Upper lobe of right lung (tissue), 1 donor: Measurements from ENCODE around the gene CTNS. TPM values are rescaled to one million over a fixed set of nuclear protein-coding genes. Genes with fewer than 3 reads are reported as not detected.

ENCODE experiments used
- ATAC-seq: fragments of 200-7000 bp; cut with Tn5 transposase; one replicate; pipeline ENCODE4 v1.9.1; 2020; ENCODE audit warnings: mild to moderate bottlenecking, moderate library complexity
- DNase-seq: peaks from one replicate; pipeline ENCODE4 v3.0.0-alpha.2; 2020
- H3K27ac ChIP-seq: fragments of 200-600 bp; one replicate; pipeline ENCODE4 v1.8.0; 2022
- H3K27me3 ChIP-seq: fragments of 200-600 bp; one replicate; pipeline ENCODE4 v1.8.0; 2022; ENCODE audit warnings: mild to moderate bottlenecking
- H3K36me3 ChIP-seq: fragments of 200-600 bp; one replicate; pipeline ENCODE4 v1.8.0; 2022
- H3K4me1 ChIP-seq: fragments of 200-600 bp; one replicate; pipeline ENCODE4 v1.8.0; 2022
- H3K4me3 ChIP-seq: fragments of 200-600 bp; one replicate; pipeline ENCODE4 v1.8.0; 2022; ENCODE audit warnings: mild to moderate bottlenecking
- H3K9me3 ChIP-seq: fragments of 200-600 bp; one replicate; pipeline ENCODE4 v1.8.0; 2022
- CTCF ChIP-seq: fragments of 200-600 bp; IDR thresholded peaks from one replicate; pipeline ENCODE4 v1.8.0; 2022; ENCODE audit warnings: antibody characterized with exemption
- intact Hi-C: fragments of 100-400 bp; cut with DNase I; formaldehyde crosslinking; loops from one replicate; pipeline ENCODE4 v1.11.0; 2022
- total RNA-seq: library from RNA; stranded (reverse); fragmentation: NEBNext Ultra II Directional; extraction: Animal tissue kit (Norgen Biotek cat#: 25700); gene quantifications from one replicate; pipeline ENCODE4 v1.2.1, GENCODE V29; 2021
- donor health status: DM: no; HTN: yes; CAD: no; lungs with severe emphysema.

CTNS gene
- total RNA-seq, 1 donor from 2014 or later: 23.3 TPM

GRCh38 chr17:3645310-3645709 lies 8.8 kb downstream of the CTNS start:
- H3K27me3 ChIP-seq: no peaks in the 10 kb centered on the region
- DNase-seq: no peak
- H3K4me1 ChIP-seq: no peaks in the 10 kb centered on the region
- TF ChIP-seq CTCF: no peak
- no peak overlapping the region for H3K4me3 ChIP-seq
- no peak overlapping the region for H3K27ac ChIP-seq
- H3K9me3 ChIP-seq: no peaks in the 10 kb centered on the region
- H3K36me3 ChIP-seq: peaks cover 40% of the 10 kb centered on the region
- ATAC-seq: no peak
- intact Hi-C loops: no loop called here

- no peak for DNase-seq
Measured at GRCh38 chr17:3647251-3647650, 10.7 kb downstream of the CTNS start.

GRCh38 chr17:3647769-3648555 lies 11.4 kb downstream of the CTNS start:
- no peak overlapping the region for H3K27ac ChIP-seq
- ATAC-seq: peak; percentile 78

More at GRCh38 chr17:3647251-3647650, 10.7 kb downstream of the CTNS start:
- Histone ChIP-seq H3K4me3 (no peak overlapping the region), H3K27ac (no peak overlapping the region), H3K4me1 (no peaks in the 10 kb centered on the region), H3K9me3 (no peaks in the 10 kb centered on the region), H3K27me3 (no peaks in the 10 kb centered on the region), H3K36me3 (peaks cover 45% of the 10 kb centered on the region)
- TF ChIP-seq CTCF: no peak
- no peak for ATAC-seq
- intact Hi-C loops: no loop called here

GRCh38 chr17:3655766-3656165 lies 19.2 kb downstream of the CTNS start:
- no peak overlapping the region for H3K4me3 ChIP-seq
- H3K9me3 ChIP-seq: no peaks in the 10 kb centered on the region
- TF ChIP-seq CTCF: no peak
- intact Hi-C loops: no loop called here
- H3K4me1 ChIP-seq: peaks cover 10% of the 10 kb centered on the region
- no peaks in the 10 kb centered on the region for H3K27me3 ChIP-seq
- no peaks in the 10 kb centered on the region for H3K36me3 ChIP-seq
- DNase-seq (no peak), ATAC-seq (no peak)
- no peak overlapping the region for H3K27ac ChIP-seq

More at GRCh38 chr17:3647769-3648555, 11.4 kb downstream of the CTNS start:
- Histone ChIP-seq H3K9me3 (no peaks in the 10 kb centered on the region), H3K4me1 (no peaks in the 10 kb centered on the region), H3K4me3 (no peak overlapping the region), H3K27me3 (no peaks in the 10 kb centered on the region), H3K36me3 (peaks cover 45% of the 10 kb centered on the region)
- peak; percentile 38 for TF ChIP-seq CTCF
- intact Hi-C loops: no loop called here
- no peak for DNase-seq

- DNase-seq (no peak), ATAC-seq (no peak)
- TF ChIP-seq CTCF: no peak
- no peaks in the 10 kb centered on the region for H3K27me3 ChIP-seq
- no peak overlapping the region for H3K4me3 ChIP-seq
- no peaks in the 10 kb centered on the region for H3K36me3 ChIP-seq
- H3K27ac ChIP-seq: no peak overlapping the region
- no peaks in the 10 kb centered on the region for H3K9me3 ChIP-seq
- intact Hi-C loops: no loop called here
- peaks cover 10% of the 10 kb centered on the region for H3K4me1 ChIP-seq
Measured at GRCh38 chr17:3656353-3656752, 19.8 kb downstream of the CTNS start.
